ENCODE results near the gene CENPA. TPM values are rescaled to one million over a fixed set of nuclear protein-coding genes. Genes with fewer than 3 reads are reported as not detected.

Gene CENPA
- total RNA-seq, 1 experiment from 2014 or later = 38.4 TPM

- Histone ChIP-seq H3K36me3 (ENCODE audit: control insufficient read depth, insufficient read depth, low read length) (no peaks in the 10 kb centered on the region), H3K4me3 (ENCODE audit: low read depth, low read length) (no peak overlapping the region), H3K9me3 (no peaks in the 10 kb centered on the region), H3K4me1 (peaks cover 6% of the 10 kb centered on the region), H3K27me3 (replicated peaks; ENCODE audit: control insufficient read depth, insufficient read depth, low read length) (no peaks in the 10 kb centered on the region)
- no peak for TF ChIP-seq CTCF (IDR thresholded peaks at IDR 0.05; ENCODE audit: insufficient read depth in 1 of 2, low read depth in 1 of 2, low read length in 1 of 2, severe bottlenecking in 1 of 2, unreplicated experiment in 1 of 2)
- ChIA-PET CTCF (interaction anchor here (0.6 kb wide), 1 partner anchor 163 kb away, joined by 6 read pairs; no protein-coding TSS in a partner anchor), POLR2A (no interaction called here)
- no peaks in the 10 kb centered on the region for H3K4me1 Mint-ChIP-seq (ENCODE audit: low read depth, unreplicated experiment)
- intact Hi-C loops (cut with micrococcal nuclease; ENCODE audit: unreplicated experiment) = no loop called here
- no peak overlapping the region for H3K27ac Mint-ChIP-seq (ENCODE audit: unreplicated experiment)
- no peak overlapping the region for H3K4me3 Mint-ChIP-seq (ENCODE audit: unreplicated experiment)
- no peaks in the 10 kb centered on the region for H3K27me3 Mint-ChIP-seq (ENCODE audit: insufficient read depth, unreplicated experiment)
- no TSS peak for BruUV-seq (replicated peaks)
- no peaks in the 10 kb centered on the region for H3K9me3 Mint-ChIP-seq (ENCODE audit: unreplicated experiment)
- no peak for DNase-seq
- no peaks in the 10 kb centered on the region for H3K36me3 Mint-ChIP-seq (ENCODE audit: insufficient read depth, unreplicated experiment)
Measured at GRCh38 chr2:26742048-26742770, 43.6 kb upstream of the CENPA start.

- POLR2A ChIA-PET = no interaction called here
- no TSS peak for BruUV-seq (replicated peaks)
- H3K36me3 ChIP-seq (ENCODE audit: control insufficient read depth, insufficient read depth, low read length) = no peaks in the 10 kb centered on the region
- H3K27me3 Mint-ChIP-seq (ENCODE audit: insufficient read depth, unreplicated experiment) = no peaks in the 10 kb centered on the region
- intact Hi-C loops (cut with micrococcal nuclease; ENCODE audit: unreplicated experiment) = no loop called here
- H3K36me3 Mint-ChIP-seq (ENCODE audit: insufficient read depth, unreplicated experiment) = no peaks in the 10 kb centered on the region
- no peak overlapping the region for H3K4me3 ChIP-seq (ENCODE audit: low read depth, low read length)
- H3K4me1 ChIP-seq = peaks cover 6% of the 10 kb centered on the region
- no peak overlapping the region for H3K27ac Mint-ChIP-seq (ENCODE audit: unreplicated experiment)
- no peak for TF ChIP-seq CTCF (IDR thresholded peaks at IDR 0.05; ENCODE audit: insufficient read depth in 1 of 2, low read depth in 1 of 2, low read length in 1 of 2, severe bottlenecking in 1 of 2, unreplicated experiment in 1 of 2)
- no peaks in the 10 kb centered on the region for H3K27me3 ChIP-seq (replicated peaks; ENCODE audit: control insufficient read depth, insufficient read depth, low read length)
- no peak for DNase-seq
- H3K9me3 ChIP-seq = no peaks in the 10 kb centered on the region
- CTCF ChIA-PET = interaction anchor here (4.2 kb wide), 1 partner anchor 137 kb away, joined by 35 read pairs; no protein-coding TSS in a partner anchor
- no peaks in the 10 kb centered on the region for H3K4me1 Mint-ChIP-seq (ENCODE audit: low read depth, unreplicated experiment)
- no peaks in the 10 kb centered on the region for H3K9me3 Mint-ChIP-seq (ENCODE audit: unreplicated experiment)
- H3K4me3 Mint-ChIP-seq (ENCODE audit: unreplicated experiment) = no peak overlapping the region
Measured at GRCh38 chr2:26743852-26744251, 42.0 kb upstream of the CENPA start.

- Histone ChIP-seq H3K36me3 (ENCODE audit: control insufficient read depth, insufficient read depth, low read length) (no peaks in the 10 kb centered on the region), H3K4me1 (peaks cover 15% of the 10 kb centered on the region), H3K9me3 (no peaks in the 10 kb centered on the region), H3K27me3 (replicated peaks; ENCODE audit: control insufficient read depth, insufficient read depth, low read length) (no peaks in the 10 kb centered on the region), H3K4me3 (ENCODE audit: low read depth, low read length) (no peak overlapping the region)
- intact Hi-C loops (cut with micrococcal nuclease; ENCODE audit: unreplicated experiment) = loop anchor here (1.0 to 5.0 kb wide), 3 partner anchors 58 to 242 kb away; no protein-coding TSS in a partner anchor
- TF ChIP-seq CTCF (IDR thresholded peaks at IDR 0.05; ENCODE audit: insufficient read depth in 1 of 2, low read depth in 1 of 2, low read length in 1 of 2, severe bottlenecking in 1 of 2, unreplicated experiment in 1 of 2) = no peak
- no TSS peak for BruUV-seq (replicated peaks)
- Mint-ChIP-seq H3K27me3 (ENCODE audit: insufficient read depth, unreplicated experiment) (no peaks in the 10 kb centered on the region), H3K36me3 (ENCODE audit: insufficient read depth, unreplicated experiment) (no peaks in the 10 kb centered on the region), H3K4me3 (ENCODE audit: unreplicated experiment) (no peak overlapping the region), H3K9me3 (ENCODE audit: unreplicated experiment) (no peaks in the 10 kb centered on the region), H3K4me1 (ENCODE audit: low read depth, unreplicated experiment) (peaks cover 3% of the 10 kb centered on the region), H3K27ac (ENCODE audit: unreplicated experiment) (no peak overlapping the region)
- no peak for DNase-seq
- CTCF ChIA-PET = interaction anchor here (0.9 to 4.2 kb wide), 5 partner anchors 41 to 155 kb away, joined by 3 to 35 read pairs (median 3); partner anchors contain the start of genes CENPA and KCNK3
- POLR2A ChIA-PET = interaction anchor here (0.6 kb wide), 1 partner anchor 95 kb away, joined by 3 read pairs; no protein-coding TSS in a partner anchor
Measured at GRCh38 chr2:26744953-26745352, 40.9 kb upstream of the CENPA start.
